GM18909 (cell line): Measurements from ENCODE around the gene ADNP2.

Experiments
- ATAC-seq: cut with Tn5 transposase; IDR thresholded peaks from one replicate; pipeline ENCODE4 v1.9.1; 2021; ENCODE audit warnings: mild to moderate bottlenecking; ENCODE audit not compliant: unreplicated experiment, poor library complexity

The ADNP2 gene

GRCh38 chr18:80104364-80104779 lies 4.7 kb upstream of the ADNP2 start:
- ATAC-seq = no peak

- peak; percentile 66 for ATAC-seq
Observed at GRCh38 chr18:80105369-80106167, 3.5 kb upstream of the ADNP2 start.

GRCh38 chr18:80106482-80107051 lies 2.5 kb upstream of the ADNP2 start:
- ATAC-seq = no peak

GRCh38 chr18:80107426-80107825 lies 1.6 kb upstream of the ADNP2 start:
- no peak for ATAC-seq

- ATAC-seq = no peak
Observed at GRCh38 chr18:80108121-80108536, 933 bp upstream of the ADNP2 start.

GRCh38 chr18:80109676-80110078 lies 615 bp downstream of the ADNP2 start:
- ATAC-seq = peak; percentile 23

- ATAC-seq = no peak
Observed at GRCh38 chr18:80112624-80113248, 3.7 kb downstream of the ADNP2 start.

GRCh38 chr18:80115035-80115434 lies 6.0 kb downstream of the ADNP2 start:
- no peak for ATAC-seq

- ATAC-seq = no peak
Observed at GRCh38 chr18:80119111-80119510, 10.0 kb downstream of the ADNP2 start.

GRCh38 chr18:80120932-80121331 lies 11.9 kb downstream of the ADNP2 start:
- no peak for ATAC-seq

GRCh38 chr18:80124131-80124530 lies 15.1 kb downstream of the ADNP2 start:
- no peak for ATAC-seq

GRCh38 chr18:80126797-80127196 lies 17.7 kb downstream of the ADNP2 start:
- ATAC-seq = no peak

- ATAC-seq = no peak
Observed at GRCh38 chr18:80127635-80128034, 18.6 kb downstream of the ADNP2 start.

- ATAC-seq = no peak
Observed at GRCh38 chr18:80129672-80130367, 20.8 kb downstream of the ADNP2 start.

GRCh38 chr18:80130555-80130954 lies 21.5 kb downstream of the ADNP2 start:
- ATAC-seq = no peak

- ATAC-seq = no peak
Observed at GRCh38 chr18:80132180-80132812, 23.2 kb downstream of the ADNP2 start.

GRCh38 chr18:80133124-80133523 lies 24.1 kb downstream of the ADNP2 start:
- ATAC-seq = no peak

GRCh38 chr18:80135136-80135535 lies 26.1 kb downstream of the ADNP2 start:
- ATAC-seq = no peak

- ATAC-seq = no peak
Observed at GRCh38 chr18:80136679-80137078, 27.6 kb downstream of the ADNP2 start.

- ATAC-seq = no peak
Observed at GRCh38 chr18:80137137-80137536, 28.1 kb downstream of the ADNP2 start.
